GM18861 (cell line): ENCODE measurements around the gene FAM186B.
"Not testable (repeated sequence)": the region's sequence is repeated elsewhere in the genome, so short reads cannot be mapped to it uniquely, and the experiment has no call there.

Experiments
- ATAC-seq: cut with Tn5 transposase; IDR thresholded peaks from one replicate; pipeline ENCODE4 v1.9.1; 2021; ENCODE audit not compliant: unreplicated experiment

The FAM186B gene

DNA sequence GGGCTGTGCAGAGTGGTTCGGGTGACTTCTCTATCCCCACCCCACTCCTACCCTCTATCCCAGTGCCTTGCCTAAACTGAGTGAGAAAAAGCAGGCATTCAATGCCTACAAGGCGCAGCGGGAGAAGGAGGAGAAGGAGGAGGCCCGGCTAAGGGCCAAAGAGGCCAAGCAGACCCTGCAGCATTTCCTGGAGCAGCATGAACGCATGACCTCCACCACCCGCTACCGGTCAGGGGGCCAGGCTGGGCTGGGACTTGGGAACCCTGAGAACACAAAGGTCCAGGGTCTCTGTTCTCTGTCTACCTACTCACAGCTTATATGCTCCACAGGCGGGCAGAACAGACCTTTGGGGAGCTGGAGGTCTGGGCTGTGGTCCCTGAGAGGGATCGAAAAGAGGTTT is 29.6 kb upstream of the FAM186B start:
- no peak for ATAC-seq

DNA sequence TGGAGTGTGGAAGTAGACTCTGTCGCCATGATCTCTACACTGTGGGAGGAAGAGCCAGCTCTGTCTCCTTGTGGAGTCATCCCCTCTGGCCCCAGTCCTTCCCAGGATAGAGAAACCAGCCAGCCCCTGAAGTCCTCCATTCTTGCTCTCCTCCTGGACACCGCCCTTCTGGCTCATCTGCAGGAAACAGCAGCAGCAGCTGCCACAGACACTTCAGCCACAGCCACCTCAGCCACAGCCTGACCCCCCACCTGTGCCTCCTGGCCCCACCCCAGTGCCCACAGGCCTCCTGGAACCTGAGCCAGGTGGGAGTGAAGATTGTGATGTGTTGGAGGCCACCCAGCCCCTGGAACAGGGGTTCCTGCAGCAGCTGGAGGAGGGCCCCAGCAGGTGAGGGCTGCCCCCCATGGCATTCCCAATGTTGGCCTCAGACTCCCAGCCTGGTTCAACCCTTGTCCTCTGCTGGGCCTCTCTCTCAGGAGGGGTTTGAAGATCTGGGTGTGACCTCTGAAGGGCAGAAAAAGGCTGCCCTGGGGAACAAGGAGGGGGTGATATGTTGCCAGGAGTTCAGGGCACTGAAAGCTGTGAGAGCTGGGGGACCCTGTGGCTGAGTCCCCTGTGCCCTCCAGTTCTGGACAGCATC is 28.4 kb upstream of the FAM186B start:
- no peak for ATAC-seq

DNA sequence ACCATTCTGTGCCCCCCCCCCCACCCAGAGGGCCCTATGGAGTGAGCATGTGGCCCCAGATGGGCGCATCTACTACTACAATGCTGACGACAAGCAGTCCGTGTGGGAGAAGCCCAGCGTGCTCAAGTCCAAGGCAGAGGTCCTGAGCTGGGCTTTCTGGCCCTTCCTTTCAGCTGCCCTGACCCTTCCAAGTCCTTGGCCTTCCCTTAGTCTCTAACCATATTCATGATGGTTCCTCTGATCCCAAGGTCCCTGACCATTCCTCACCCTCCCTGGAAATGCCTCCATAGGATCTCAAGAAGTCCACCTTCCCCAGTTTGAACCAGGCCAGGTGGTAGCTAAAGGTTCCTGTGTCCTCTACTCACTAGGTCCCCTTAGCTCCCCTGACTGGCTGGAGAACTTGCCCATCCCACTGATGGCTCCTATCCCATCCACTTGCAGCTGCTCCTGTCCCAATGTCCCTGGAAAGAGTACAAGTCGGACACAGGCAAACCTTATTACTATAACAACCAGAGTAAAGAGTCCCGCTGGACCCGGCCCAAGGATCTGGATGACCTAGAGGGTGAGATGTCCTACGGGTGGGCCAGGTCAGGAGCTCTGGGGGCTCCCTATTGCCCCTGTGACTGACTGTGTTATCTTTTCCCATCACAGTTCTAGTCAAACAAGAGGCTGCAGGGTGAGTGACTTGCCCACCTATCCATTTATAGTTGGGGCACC is 27.7 kb upstream of the FAM186B start:
- no peak for ATAC-seq

GRCh38 chr12:49632401-49632800 is 27.0 kb upstream of the FAM186B start:
- ATAC-seq: no peak

DNA sequence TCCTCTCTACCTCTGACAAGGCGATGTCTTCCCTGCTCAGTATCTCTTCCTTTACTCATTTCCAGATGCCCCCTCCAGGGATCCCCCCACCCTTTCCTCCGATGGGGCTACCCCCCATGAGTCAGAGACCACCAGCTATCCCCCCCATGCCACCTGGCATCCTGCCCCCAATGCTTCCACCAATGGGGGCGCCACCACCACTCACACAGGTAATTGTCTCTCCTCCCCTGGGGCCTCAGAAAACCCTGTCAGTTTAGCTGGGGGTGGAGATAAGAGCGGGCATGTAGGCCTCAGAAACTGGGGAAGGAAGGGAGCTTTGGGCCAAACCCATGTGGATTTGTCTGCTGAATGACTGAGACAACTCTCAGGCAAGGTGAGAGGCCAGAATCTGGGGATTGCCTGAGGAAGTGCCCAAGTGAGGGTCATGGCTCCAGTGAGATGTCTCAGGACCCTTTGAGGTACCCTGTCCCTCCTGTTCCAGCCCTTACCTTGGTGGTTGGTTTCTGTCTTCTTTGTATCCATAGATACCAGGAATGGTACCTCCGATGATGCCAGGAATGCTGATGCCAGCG is 26.0 kb upstream of the FAM186B start:
- ATAC-seq: no peak

- ATAC-seq: no peak
Measured at GRCh38 chr12:49627752-49628360, 22.4 kb upstream of the FAM186B start.

DNA sequence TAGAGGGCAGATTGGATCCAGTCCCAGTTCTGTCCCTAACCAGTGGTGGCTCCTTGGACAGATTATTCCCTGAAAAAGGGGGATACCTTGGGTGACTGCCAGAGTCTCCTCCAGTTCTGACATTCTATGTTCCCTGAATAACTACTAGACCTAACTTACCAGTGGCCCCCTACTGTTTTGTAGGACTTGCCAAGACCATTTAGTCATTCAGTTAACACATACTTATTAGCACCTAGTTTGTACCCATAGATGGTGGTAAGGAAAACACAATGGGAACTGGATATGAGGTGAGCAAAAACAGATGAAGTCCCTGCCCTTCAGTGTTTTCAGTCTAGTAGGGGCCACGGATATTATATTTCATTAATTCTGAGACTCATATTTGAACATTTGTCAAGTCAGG is 21.4 kb upstream of the FAM186B start:
- no peak for ATAC-seq

- no peak for ATAC-seq
Measured at GRCh38 chr12:49626169-49626835, 20.9 kb upstream of the FAM186B start.

GRCh38 chr12:49624921-49625577 is 19.6 kb upstream of the FAM186B start:
- no peak for ATAC-seq

DNA sequence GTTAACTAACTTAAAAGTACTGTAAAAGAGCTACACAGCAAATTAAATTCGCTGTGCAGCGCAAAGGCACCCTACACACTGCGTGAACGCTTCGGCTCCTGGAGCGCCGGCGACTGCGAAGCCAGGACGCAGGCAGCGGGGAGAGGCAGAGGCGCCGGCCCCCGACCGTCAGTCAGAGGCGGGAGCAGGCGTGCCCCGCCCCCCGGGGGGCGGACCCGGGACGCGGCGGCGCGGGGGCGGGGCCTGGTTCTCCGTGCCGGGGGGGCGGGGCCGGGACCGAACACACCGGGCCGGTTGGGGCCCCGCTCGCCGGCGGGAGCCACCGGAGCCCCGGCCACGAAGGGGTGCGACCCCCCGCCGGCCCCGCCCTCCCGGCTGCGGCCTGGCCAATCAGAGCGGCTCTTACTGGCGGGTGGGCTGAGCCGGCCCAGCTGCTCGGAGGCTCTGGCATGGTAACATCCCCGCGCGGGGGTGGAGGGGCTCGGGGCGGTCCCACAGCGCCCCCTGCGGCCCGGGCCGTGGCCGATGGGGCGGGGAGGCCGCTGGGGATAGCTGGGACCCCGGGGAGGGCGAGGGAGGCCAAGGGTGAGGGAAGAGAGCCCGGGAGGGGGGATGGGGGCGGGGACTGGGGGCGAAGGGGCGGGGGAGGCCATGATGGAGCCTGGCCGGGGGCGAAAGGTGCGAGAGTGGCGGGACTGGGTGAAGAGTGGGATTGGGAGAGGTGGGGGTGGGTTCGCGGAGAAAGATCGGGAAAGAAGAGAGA is 17.9 kb upstream of the FAM186B start, which contains the start of gene PRPF40B:
Gene PRPF40B, plus strand, starts transcription at position 420 of the 763 bp plus-strand sequence. Its CDS starts 30 bp downstream, at position 450.
- ATAC-seq: peak; percentile 61

GRCh38 chr12:49622501-49623141 is 17.2 kb upstream of the FAM186B start:
- peak; percentile 16 for ATAC-seq

DNA sequence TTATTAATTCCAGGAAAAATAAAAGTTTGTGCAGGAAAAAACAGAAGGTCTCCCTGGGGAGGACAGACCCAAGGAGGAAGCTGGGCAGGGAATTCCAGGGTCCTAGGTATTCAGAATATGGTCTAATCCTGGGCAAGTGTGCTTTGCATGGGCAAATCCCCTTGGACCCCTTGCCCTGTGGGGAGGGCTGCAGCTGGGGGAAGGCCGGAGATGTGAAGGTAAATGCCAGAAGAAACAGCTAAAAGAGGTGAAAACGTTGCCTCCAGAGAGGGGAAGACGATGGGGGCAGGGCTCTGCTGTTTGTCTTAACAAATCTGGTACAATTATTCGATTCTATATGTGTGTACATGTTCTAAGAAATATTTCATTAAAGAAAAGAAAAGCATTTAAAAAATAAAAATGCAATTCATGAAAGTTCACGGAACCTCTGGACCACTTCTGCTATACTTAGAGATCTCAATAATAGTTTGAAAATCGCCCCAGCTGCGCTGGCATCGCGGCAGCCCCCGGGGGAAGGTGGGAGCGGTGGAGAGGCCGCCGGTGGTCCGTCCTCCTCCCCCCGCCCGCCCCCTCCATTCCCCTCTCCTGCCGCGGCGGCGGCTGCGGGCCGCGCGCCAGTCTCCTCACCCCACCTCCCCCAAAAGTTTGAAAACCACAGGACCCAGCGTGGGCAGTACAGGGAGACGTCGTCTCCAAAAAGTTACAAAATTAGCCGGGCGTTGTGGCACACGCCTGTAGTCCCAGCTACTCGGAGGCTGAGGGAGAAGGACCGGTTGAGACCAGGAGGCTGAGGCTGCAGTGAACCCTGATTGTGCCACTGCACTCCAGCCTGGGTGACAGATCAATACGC is 16.4 kb upstream of the FAM186B start:
- ATAC-seq: peak; percentile 6

- no peak for ATAC-seq
Measured at GRCh38 chr12:49619286-49619685, 13.8 kb upstream of the FAM186B start.

DNA sequence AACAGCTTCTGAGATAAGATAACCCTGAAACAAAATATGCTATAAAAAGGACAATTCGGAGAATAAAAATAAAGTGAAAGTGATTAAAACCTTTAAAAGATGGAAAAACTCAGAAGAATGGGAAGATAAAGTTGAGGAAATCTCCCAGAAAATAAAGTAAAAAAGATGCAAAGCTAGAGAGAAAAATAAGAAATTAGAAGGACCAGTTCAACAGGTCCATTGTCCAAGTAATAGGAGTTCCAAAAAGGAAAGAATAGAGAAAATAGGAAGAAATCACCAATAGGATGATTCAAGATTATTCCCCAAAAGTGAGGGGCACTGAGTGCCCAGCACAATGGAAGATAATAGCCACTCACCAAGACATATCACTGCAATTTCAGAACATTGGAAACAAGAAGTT is 13.1 kb upstream of the FAM186B start:
- no peak for ATAC-seq

DNA sequence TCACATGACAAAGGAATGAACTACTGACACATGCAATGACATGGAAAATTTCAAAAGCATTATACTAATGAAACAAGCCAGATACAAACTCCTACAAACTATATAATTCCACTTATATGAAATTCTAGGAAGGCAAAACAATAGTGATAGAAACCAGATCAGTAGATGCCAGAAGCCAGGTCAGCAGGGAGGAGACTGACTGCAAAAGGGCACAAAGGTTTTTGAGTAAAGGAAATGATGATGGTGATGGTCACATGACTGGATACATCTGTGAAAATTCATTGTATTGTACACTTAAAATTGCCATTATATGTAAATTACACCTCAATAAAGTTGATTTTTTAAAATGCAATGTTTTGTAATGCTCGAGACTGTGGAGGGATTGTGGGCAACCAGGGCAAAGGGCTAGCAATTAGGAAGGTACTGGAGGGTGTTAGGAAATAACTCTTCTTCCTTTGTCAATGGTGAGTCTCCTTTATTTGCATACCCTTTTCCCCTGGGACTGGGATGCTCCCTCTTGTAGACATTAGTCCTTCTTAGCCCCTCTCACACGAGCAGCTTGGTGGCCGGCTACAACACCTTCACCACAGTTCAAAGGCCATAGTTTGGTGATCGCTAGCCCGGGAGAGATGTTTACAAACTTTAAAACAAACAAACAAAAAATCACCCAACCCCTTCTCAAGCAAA is 11.2 kb upstream of the FAM186B start:
- no peak for ATAC-seq

DNA sequence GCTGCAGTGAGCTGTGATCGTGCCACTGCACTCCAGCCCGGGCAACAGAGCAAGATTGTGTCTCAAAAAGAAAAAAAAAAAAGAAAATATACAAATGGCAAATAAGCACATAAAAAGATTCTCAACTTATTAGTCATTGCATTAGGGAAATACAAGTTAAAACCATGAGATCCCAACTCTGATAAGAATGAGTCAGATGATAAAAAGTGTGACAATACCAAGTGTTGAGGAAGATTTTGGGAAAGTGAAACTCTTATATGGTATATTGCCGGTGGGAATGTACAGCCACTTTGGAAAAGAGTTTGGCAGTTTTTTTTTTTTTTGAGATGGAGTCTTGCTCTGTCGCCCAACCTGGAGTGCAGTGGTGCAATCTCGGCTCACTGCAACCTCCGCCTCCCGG is 10.3 kb upstream of the FAM186B start:
- ATAC-seq: no peak

- ATAC-seq: no peak
Measured at GRCh38 chr12:49612210-49612609, 6.8 kb upstream of the FAM186B start.

GRCh38 chr12:49610785-49611184 is 5.3 kb upstream of the FAM186B start:
- ATAC-seq: not testable (repeated sequence)
